Smooth muscle cell (in vitro differentiated cells): ENCODE results near the gene CHAD. TPM values are rescaled to one million over a fixed set of nuclear protein-coding genes. Genes with fewer than 3 reads are reported as not detected.

ENCODE experiments used
- DNase-seq: peaks from one replicate; lab custom pipeline; 2025; ENCODE audit not compliant: unreplicated experiment; lab: John Stamatoyannopoulos, UW
- H2AFZ ChIP-seq: fragments of 200-600 bp; sonication (generic); 2 replicates; pipeline ENCODE4 v1.6.0; 2016; ENCODE audit warnings: antibody characterized with exemption, low read depth, mild to moderate bottlenecking
- H3F3A ChIP-seq: fragments of 200-600 bp; sonication (generic); 2 replicates; pipeline ENCODE4 v1.6.0; 2017; ENCODE audit warnings: antibody characterized with exemption, low read depth
- H3K27ac ChIP-seq: fragments of 200-600 bp; sonication (generic); 2 replicates; pipeline ENCODE4 v1.5.1; 2016; ENCODE audit warnings: low read depth, mild to moderate bottlenecking
- H3K27me3 ChIP-seq: fragments of 200-600 bp; sonication (generic); 2 replicates; pipeline ENCODE4 v1.6.1; 2016; ENCODE audit warnings: low read depth, mild to moderate bottlenecking
- H3K36me3 ChIP-seq: fragments of 200-600 bp; sonication (generic); 2 replicates; pipeline ENCODE4 v1.5.1; 2016; ENCODE audit warnings: low read depth
- H3K4me1 ChIP-seq: fragments of 200-600 bp; sonication (generic); 2 replicates; pipeline ENCODE4 v1.5.1; 2016; ENCODE audit warnings: low read depth
- H3K4me2 ChIP-seq: fragments of 200-600 bp; sonication (generic); 2 replicates; pipeline ENCODE4 v1.6.0; 2016; ENCODE audit warnings: mild to moderate bottlenecking
- H3K4me3 ChIP-seq: fragments of 200-600 bp; sonication (generic); 2 replicates; pipeline ENCODE4 v1.5.1; 2016; ENCODE audit warnings: mild to moderate bottlenecking
- H3K79me2 ChIP-seq: fragments of 200-600 bp; sonication (generic); 2 replicates; pipeline ENCODE4 v1.6.0; 2016; ENCODE audit warnings: low read depth, mild to moderate bottlenecking
- H3K9ac ChIP-seq: fragments of 200-600 bp; sonication (generic); 2 replicates; pipeline ENCODE4 v1.6.0; 2016; ENCODE audit warnings: low read depth
- H3K9me3 ChIP-seq: fragments of 200-600 bp; sonication (generic); replicated peaks from 2 replicates; pipeline ENCODE4 v1.5.1; 2016; ENCODE audit warnings: low read depth
- H4K20me1 ChIP-seq: fragments of 200-600 bp; sonication (generic); 2 replicates; pipeline ENCODE4 v1.6.0; 2016; ENCODE audit warnings: low read depth
- WGBS: methylation state at CpG from one replicate; pipeline ENCODE4 v1.1.7; 2016; ENCODE audit warnings: low lambda C conversion rate; 5-methylcytosine and 5-hydroxymethylcytosine counted together
- polyA plus RNA-seq: library from polyadenylated mRNA; unstranded; fragments of >200 nt; fragmentation: Nextera tagmentation; extraction: Ambion mirVana; gene quantifications from 2 replicates; pipeline ENCODE4 v1.2.1, GENCODE V29; 2016
- total RNA-seq: library from RNA; depleted of rRNA; stranded (reverse); fragments of >200 nt; gene quantifications from 2 replicates; pipeline ENCODE4 v1.2.3, GENCODE V29; 2014
- TF ChIP-seq, protein P1 (sequence below): fragments of 200-600 bp; sonication (generic); IDR thresholded peaks from 2 replicates; pipeline ENCODE4 v1.5.1; 2017; ENCODE audit warnings: borderline replicate concordance, mild to moderate bottlenecking, antibody characterized with exemption; ENCODE audit not compliant: insufficient read depth, poor library complexity, severe bottlenecking

The CHAD gene
- total and polyA plus RNA-seq, 2 experiments from 2014 or later: 0.43 TPM; not detected in 1

DNA sequence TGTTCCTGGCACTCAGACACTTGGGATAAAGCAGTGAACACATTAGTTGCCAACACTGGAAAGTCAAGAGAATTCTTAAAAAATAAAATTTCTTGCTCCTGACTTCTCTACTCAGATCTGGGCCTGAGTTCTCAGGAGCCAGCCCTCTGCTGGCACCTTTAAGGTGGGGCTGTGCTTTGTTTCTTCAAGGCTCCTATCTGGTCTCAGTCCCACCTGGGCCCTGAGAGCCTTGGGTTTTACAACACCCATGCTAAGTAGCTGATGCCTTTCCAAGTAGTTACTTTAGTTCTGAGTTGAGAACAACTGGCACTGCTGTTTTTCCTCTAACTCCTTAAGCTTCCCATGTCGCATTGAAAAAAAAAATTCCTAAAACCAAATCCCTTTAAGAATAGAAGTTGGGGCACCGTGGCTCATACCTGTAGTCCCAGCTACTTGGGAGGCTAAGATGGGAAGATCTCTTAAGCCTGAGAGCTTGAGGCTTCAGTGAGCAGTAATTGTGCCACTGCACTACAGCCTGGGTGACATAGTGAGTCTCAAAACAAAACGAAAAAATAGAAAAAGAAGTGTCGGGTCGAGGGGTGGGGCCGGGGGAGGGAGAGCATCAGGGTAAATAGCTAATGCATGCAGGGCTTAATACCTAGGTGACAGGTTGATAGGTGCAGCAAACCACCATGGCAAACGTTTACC lies 16.6 kb downstream of the CHAD start:
- H3F3A ChIP-seq: no peaks in the 10 kb centered on the region
- DNase-seq: no peak
- no peaks in the 10 kb centered on the region for H3K36me3 ChIP-seq
- H4K20me1 ChIP-seq: peaks cover 11% of the 10 kb centered on the region
- TF ChIP-seq, protein P1, sequence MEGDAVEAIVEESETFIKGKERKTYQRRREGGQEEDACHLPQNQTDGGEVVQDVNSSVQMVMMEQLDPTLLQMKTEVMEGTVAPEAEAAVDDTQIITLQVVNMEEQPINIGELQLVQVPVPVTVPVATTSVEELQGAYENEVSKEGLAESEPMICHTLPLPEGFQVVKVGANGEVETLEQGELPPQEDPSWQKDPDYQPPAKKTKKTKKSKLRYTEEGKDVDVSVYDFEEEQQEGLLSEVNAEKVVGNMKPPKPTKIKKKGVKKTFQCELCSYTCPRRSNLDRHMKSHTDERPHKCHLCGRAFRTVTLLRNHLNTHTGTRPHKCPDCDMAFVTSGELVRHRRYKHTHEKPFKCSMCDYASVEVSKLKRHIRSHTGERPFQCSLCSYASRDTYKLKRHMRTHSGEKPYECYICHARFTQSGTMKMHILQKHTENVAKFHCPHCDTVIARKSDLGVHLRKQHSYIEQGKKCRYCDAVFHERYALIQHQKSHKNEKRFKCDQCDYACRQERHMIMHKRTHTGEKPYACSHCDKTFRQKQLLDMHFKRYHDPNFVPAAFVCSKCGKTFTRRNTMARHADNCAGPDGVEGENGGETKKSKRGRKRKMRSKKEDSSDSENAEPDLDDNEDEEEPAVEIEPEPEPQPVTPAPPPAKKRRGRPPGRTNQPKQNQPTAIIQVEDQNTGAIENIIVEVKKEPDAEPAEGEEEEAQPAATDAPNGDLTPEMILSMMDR: no peak
- H3K4me2 ChIP-seq: no peak overlapping the region
- H2AFZ ChIP-seq: no peak overlapping the region
- peaks cover 4% of the 10 kb centered on the region for H3K79me2 ChIP-seq
- H3K4me1 ChIP-seq: no peaks in the 10 kb centered on the region
- no peak overlapping the region for H3K27ac ChIP-seq
- 89% methylated on average over 7 of the region's 7 CpGs for WGBS
- H3K4me3 ChIP-seq: no peak overlapping the region
- no peaks in the 10 kb centered on the region for H3K27me3 ChIP-seq
- no peak overlapping the region for H3K9ac ChIP-seq
- no peaks in the 10 kb centered on the region for H3K9me3 ChIP-seq

DNA sequence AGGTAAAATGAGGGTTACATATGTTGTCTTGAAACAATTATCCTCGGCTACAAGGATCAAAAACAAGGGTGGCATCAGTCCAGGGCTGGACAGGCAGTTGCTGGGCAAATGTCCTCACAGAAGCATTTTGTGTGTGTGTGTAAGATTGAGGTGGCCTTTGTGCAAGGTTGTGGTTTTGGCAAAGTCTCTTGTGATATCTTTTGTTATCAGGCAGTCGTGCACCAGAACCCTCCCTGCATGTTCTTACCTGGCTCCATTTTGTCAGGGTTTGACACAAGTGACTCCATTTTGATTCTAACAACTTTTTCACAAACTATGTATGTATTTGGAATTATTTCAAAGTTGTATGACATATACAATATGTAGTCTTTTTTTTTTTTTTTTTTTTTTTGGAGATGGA lies 20.0 kb downstream of the CHAD start:
- DNase-seq: no peak
- Histone ChIP-seq H3K27ac (no peak overlapping the region), H3K36me3 (no peaks in the 10 kb centered on the region), H3K9ac (no peak overlapping the region), H3K4me1 (peaks cover 2% of the 10 kb centered on the region), H3K4me3 (no peak overlapping the region), H3K9me3 (no peaks in the 10 kb centered on the region), H3K27me3 (no peaks in the 10 kb centered on the region), H3K4me2 (no peak overlapping the region), H2AFZ (no peak overlapping the region), H3K79me2 (peaks cover 4% of the 10 kb centered on the region), H3F3A (peaks cover 3% of the 10 kb centered on the region), H4K20me1 (peaks cover 24% of the 10 kb centered on the region)
- 92% methylated on average over 2 of the region's 2 CpGs for WGBS
- TF ChIP-seq, protein P1: no peak

DNA sequence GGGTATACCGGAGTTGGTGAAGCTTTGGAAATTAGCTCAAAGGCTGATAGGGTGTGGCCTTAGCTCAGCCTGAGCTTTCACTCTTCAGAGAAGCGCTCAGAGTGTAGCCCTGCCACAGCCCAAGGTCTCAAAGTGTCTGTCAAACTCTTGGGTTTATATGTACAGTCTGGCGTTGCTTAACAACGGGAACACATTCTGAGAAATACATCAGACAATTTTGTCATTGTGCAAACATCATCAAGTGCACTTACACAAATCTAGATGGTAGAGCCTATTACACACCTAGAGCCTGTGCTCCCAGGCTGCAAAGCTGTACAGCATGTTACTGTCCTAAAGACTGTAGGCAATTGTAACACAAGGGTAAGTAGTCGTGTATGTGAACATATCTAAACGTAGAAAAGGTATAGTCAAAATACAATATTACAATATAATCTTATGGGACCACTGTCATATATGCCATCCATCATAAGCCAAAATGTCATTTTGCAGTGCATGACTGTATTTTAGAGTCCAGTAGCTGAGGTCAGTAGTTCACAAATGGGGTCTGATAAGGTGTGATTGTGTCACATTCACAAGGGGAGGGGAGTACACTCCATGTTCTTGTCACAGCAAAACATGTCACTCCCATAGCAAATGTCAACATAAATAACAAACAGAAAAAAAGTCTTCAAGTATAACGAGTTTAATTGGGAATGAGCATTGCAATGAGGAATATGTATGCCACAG lies 20.6 kb downstream of the CHAD start:
- H3K4me3 ChIP-seq: no peak overlapping the region
- DNase-seq: no peak
- H3K4me1 ChIP-seq: peaks cover 8% of the 10 kb centered on the region
- H4K20me1 ChIP-seq: peaks cover 30% of the 10 kb centered on the region
- no peak overlapping the region for H3K9ac ChIP-seq
- no peaks in the 10 kb centered on the region for H3K27me3 ChIP-seq
- H3K79me2 ChIP-seq: peaks cover 4% of the 10 kb centered on the region
- H3K27ac ChIP-seq: no peak overlapping the region
- H2AFZ ChIP-seq: no peak overlapping the region
- TF ChIP-seq, protein P1: no peak
- 91% methylated on average over 7 of the region's 7 CpGs for WGBS
- H3K9me3 ChIP-seq: no peaks in the 10 kb centered on the region
- no peak overlapping the region for H3K4me2 ChIP-seq
- H3F3A ChIP-seq: peaks cover 9% of the 10 kb centered on the region
- no peaks in the 10 kb centered on the region for H3K36me3 ChIP-seq
